Measurements from ENCODE around the gene SPEM2. TPM values are rescaled to one million over a fixed set of nuclear protein-coding genes. Genes with fewer than 3 reads are reported as not detected.

SPEM2 gene
- total RNA-seq, 1 donor from 2014 or later, result not detected

DNA sequence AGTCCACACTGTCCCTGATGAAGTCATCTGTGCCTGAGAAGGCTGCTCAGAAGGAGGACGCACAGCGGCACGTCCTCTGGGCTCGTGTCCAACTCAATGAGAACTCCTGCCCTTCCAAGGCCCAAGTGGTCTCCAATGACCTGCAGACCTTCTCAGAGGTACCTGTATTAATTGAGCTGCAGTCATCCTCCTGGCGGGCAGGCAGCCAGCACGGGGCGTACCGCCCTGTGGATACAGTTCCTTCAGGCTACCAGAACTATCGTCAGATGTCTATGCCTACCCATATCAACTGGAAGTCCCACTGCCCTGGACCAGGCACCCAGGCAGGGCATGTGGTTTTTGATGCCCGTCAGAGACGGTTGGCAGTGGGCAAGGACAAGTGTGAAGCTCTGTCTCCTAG, 6.9 kb downstream of the SPEM2 start:
- H3K27ac Mint-ChIP-seq (ENCODE audit: unreplicated experiment), result no peak overlapping the region
- H3K9me3 Mint-ChIP-seq (ENCODE audit: unreplicated experiment), result peaks cover 9% of the 10 kb centered on the region
- H3K4me1 Mint-ChIP-seq (ENCODE audit: low read depth, unreplicated experiment), result peaks cover 3% of the 10 kb centered on the region
- peaks cover 10% of the 10 kb centered on the region for H3K27me3 Mint-ChIP-seq (ENCODE audit: unreplicated experiment)
- DNase-seq, result no peak
- no peaks in the 10 kb centered on the region for H3K36me3 Mint-ChIP-seq (ENCODE audit: unreplicated experiment)
- H3K4me3 Mint-ChIP-seq (ENCODE audit: unreplicated experiment), result no peak overlapping the region
- TF ChIP-seq, protein P1, sequence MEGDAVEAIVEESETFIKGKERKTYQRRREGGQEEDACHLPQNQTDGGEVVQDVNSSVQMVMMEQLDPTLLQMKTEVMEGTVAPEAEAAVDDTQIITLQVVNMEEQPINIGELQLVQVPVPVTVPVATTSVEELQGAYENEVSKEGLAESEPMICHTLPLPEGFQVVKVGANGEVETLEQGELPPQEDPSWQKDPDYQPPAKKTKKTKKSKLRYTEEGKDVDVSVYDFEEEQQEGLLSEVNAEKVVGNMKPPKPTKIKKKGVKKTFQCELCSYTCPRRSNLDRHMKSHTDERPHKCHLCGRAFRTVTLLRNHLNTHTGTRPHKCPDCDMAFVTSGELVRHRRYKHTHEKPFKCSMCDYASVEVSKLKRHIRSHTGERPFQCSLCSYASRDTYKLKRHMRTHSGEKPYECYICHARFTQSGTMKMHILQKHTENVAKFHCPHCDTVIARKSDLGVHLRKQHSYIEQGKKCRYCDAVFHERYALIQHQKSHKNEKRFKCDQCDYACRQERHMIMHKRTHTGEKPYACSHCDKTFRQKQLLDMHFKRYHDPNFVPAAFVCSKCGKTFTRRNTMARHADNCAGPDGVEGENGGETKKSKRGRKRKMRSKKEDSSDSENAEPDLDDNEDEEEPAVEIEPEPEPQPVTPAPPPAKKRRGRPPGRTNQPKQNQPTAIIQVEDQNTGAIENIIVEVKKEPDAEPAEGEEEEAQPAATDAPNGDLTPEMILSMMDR (IDR thresholded peaks at IDR 0.05; ENCODE audit: partially characterized antibody, unreplicated experiment), result no peak

DNA sequence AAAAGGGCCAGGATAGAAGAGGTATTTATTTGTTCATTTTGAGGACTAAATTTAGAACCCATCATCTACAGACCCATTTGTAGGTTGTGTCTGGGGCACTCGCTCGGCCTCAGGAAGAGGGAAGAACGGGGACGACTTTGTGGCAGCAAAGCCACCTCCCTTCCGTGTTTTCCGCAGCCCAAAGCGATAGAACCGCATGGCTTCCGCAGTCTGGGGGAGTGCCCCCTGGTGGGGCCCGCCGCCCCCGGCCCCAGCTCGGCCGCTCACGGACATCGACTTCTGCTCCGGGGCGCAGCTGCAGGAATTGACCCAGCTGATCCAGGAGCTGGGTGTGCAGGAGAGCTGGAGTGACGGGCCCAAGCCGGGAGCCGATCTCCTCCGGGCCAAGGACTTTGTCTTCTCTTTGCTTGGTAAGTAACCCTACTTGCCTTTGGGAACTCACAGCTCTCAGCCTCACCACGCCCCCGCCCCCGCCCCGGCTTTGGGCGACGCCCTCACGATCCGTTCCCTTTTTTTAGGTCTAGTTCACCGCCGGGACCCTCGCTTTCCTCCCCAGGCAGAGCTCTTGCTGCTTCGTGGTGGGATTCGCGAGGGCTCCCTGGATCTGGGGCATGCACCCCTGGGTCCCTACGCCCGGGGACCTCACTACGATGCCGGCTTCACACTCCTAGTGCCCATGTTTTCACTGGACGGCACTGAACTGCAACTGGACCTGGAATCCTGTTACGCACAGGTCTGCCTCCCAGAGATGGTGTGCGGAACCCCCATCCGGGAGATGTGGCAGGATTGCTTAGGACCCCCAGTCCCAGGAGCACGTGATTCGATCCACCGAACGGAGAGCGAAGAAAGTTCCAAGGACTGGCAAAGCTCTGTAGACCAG, 10.5 kb downstream of the SPEM2 start:
- no peak overlapping the region for H3K27ac Mint-ChIP-seq (ENCODE audit: unreplicated experiment)
- peak overlapping the region; percentile 87 for H3K4me3 Mint-ChIP-seq (ENCODE audit: unreplicated experiment)
- peak; percentile 53 for DNase-seq
- H3K27me3 Mint-ChIP-seq (ENCODE audit: unreplicated experiment), result peaks cover 19% of the 10 kb centered on the region
- TF ChIP-seq, protein P1 (IDR thresholded peaks at IDR 0.05; ENCODE audit: partially characterized antibody, unreplicated experiment), result no peak
- H3K4me1 Mint-ChIP-seq (ENCODE audit: low read depth, unreplicated experiment), result peaks cover 12% of the 10 kb centered on the region
- H3K9me3 Mint-ChIP-seq (ENCODE audit: unreplicated experiment), result peaks cover 20% of the 10 kb centered on the region
- no peaks in the 10 kb centered on the region for H3K36me3 Mint-ChIP-seq (ENCODE audit: unreplicated experiment)

DNA sequence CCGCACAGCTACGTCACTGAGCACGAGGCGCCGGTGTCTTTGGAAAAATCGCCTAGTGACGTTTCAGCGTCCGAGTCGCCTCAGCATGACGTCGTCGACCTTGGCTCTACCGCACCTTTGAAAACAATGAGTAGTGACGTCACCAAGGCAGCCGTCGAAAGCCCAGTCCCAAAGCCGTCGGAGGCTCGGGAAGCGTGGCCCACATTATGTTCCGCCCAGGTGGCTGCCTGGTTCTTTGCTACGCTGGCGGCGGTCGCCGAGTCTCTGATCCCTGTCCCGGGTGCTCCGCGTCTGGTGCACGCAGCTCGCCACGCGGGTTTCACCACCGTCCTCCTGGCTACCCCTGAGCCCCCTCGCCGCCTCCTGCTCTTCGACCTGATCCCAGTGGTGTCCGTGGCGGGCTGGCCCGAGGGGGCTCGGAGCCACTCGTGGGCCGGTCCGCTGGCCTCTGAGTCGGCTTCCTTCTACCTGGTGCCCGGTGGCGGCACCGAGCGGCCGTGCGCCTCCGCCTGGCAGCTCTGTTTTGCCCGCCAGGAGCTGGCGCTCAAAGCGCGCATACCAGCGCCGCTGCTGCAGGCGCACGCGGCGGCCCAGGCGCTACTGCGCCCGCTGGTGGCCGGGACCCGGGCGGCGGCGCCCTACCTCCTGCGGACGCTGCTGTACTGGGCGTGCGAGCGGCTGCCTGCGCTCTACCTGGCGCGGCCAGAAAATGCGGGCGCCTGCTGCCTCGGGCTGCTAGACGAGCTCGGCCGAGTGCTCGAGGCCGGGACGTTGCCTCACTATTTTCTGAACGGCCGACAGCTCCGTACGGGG, 11.3 kb downstream of the SPEM2 start:
- Mint-ChIP-seq H3K36me3 (ENCODE audit: unreplicated experiment) (no peaks in the 10 kb centered on the region), H3K4me1 (ENCODE audit: low read depth, unreplicated experiment) (peaks cover 17% of the 10 kb centered on the region), H3K27ac (ENCODE audit: unreplicated experiment) (no peak overlapping the region), H3K4me3 (ENCODE audit: unreplicated experiment) (peak overlapping the region; percentile 87), H3K27me3 (ENCODE audit: unreplicated experiment) (peaks cover 19% of the 10 kb centered on the region), H3K9me3 (ENCODE audit: unreplicated experiment) (peaks cover 18% of the 10 kb centered on the region)
- TF ChIP-seq, protein P1 (IDR thresholded peaks at IDR 0.05; ENCODE audit: partially characterized antibody, unreplicated experiment), result peak; percentile 54
- DNase-seq, result peak; percentile 88

DNA sequence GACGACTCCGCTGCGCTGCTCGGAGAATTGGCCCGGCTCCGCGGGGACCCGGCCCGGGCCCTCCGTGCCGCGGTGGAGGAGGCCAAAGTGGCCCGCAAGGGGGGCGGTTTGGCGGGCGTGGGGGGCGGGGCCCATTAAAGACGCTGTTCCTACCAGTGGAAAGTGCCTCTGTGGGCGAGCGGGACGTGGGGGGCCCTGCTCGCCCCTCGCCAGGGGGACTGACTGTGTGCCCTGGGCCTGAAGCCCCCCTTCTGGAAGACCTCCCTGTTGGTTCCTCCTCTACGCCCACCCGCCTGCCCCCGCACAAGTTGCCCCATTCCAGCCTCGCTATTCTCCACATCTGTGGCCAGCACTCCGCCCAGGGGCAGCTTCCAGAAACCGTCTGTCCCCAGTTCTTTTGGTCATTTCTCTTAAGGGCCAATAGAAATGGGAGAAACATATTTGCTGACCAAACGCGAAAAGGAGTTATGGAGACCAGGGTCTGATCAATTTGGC, 12.0 kb downstream of the SPEM2 start:
- peak overlapping the region; percentile 86 for H3K4me3 Mint-ChIP-seq (ENCODE audit: unreplicated experiment)
- no peaks in the 10 kb centered on the region for H3K36me3 Mint-ChIP-seq (ENCODE audit: unreplicated experiment)
- DNase-seq, result no peak
- peaks cover 21% of the 10 kb centered on the region for H3K27me3 Mint-ChIP-seq (ENCODE audit: unreplicated experiment)
- H3K27ac Mint-ChIP-seq (ENCODE audit: unreplicated experiment), result peak overlapping the region; percentile 38
- peaks cover 17% of the 10 kb centered on the region for H3K4me1 Mint-ChIP-seq (ENCODE audit: low read depth, unreplicated experiment)
- TF ChIP-seq, protein P1 (IDR thresholded peaks at IDR 0.05; ENCODE audit: partially characterized antibody, unreplicated experiment), result no peak
- peaks cover 18% of the 10 kb centered on the region for H3K9me3 Mint-ChIP-seq (ENCODE audit: unreplicated experiment)
